DND-41 (cell line): ENCODE results near the gene ZFP2.

ENCODE experiments used
- ATAC-seq: fragments of 200-7000 bp; cut with Tn5 transposase; 3 replicates; pipeline ENCODE4 v1.9.1; 2021; ENCODE audit warnings: low read depth; ENCODE audit not compliant: insufficient read depth
- DNase-seq: peaks from one replicate; pipeline ENCODE4 v3.0.0-alpha.2; 2020
- H2AFZ ChIP-seq: 2 replicates; pipeline ENCODE4 v1.6.0; 2012; ENCODE audit warnings: low read depth, low read length
- H3K27ac ChIP-seq: 2 replicates; pipeline ENCODE4 v1.5.1; 2012; ENCODE audit warnings: low read length, inconsistent platforms
- H3K27me3 ChIP-seq: fragments of 200-600 bp; sonication (generic); 2 replicates; pipeline ENCODE4 v1.6.0; 2012; ENCODE audit warnings: low read length, mild to moderate bottlenecking, inconsistent platforms; ENCODE audit not compliant: insufficient read depth, poor library complexity
- H3K36me3 ChIP-seq: 2 replicates; pipeline ENCODE4 v1.5.1; 2012; ENCODE audit warnings: low read length, inconsistent platforms; ENCODE audit not compliant: insufficient read depth
- H3K4me1 ChIP-seq: 2 replicates; pipeline ENCODE4 v1.5.1; 2012; ENCODE audit warnings: mild to moderate bottlenecking, low read length; ENCODE audit not compliant: insufficient read depth
- H3K4me2 ChIP-seq: 2 replicates; pipeline ENCODE4 v1.6.0; 2012; ENCODE audit warnings: mild to moderate bottlenecking, moderate library complexity, low read length, inconsistent platforms; ENCODE audit not compliant: insufficient read depth
- H3K4me3 ChIP-seq, 2 experiments: fragments of 200-600 bp in 1 of 2; shearing (Covaris generic) in 1 of 2; 2 replicates each; pipeline ENCODE4 v1.5.1; 2012 to 2016; ENCODE audit warnings: inconsistent platforms in 2 of 2, low read length in 2 of 2, mild to moderate bottlenecking in 2 of 2, low read depth in 1 of 2, moderate library complexity in 1 of 2
- H3K79me2 ChIP-seq: 2 replicates; pipeline ENCODE4 v1.6.0; 2012; ENCODE audit warnings: low read length, inconsistent platforms; ENCODE audit not compliant: insufficient read depth
- H3K9ac ChIP-seq: 2 replicates; pipeline ENCODE4 v1.6.0; 2012; ENCODE audit warnings: low read depth, mild to moderate bottlenecking, inconsistent platforms, low read length, moderate library complexity
- H3K9me3 ChIP-seq: 2 replicates; pipeline ENCODE4 v1.5.1; 2012; ENCODE audit warnings: low read length, moderate library complexity, mild to moderate bottlenecking, inconsistent platforms; ENCODE audit not compliant: insufficient read depth, severe bottlenecking
- H4K20me1 ChIP-seq: 2 replicates; pipeline ENCODE4 v1.6.0; 2012; ENCODE audit warnings: low read length; ENCODE audit not compliant: insufficient read depth
- CTCF ChIP-seq: IDR thresholded peaks from 2 replicates; pipeline ENCODE4 v1.5.1; 2012; ENCODE audit warnings: borderline replicate concordance, low read length, moderate library complexity, mild to moderate bottlenecking; ENCODE audit not compliant: poor library complexity, severe bottlenecking; ENCODE audit errors: extremely low read depth
- EZH2 ChIP-seq: IDR thresholded peaks from 3 replicates; pipeline ENCODE4 v1.6.1; 2012; ENCODE audit warnings: borderline replicate concordance, low read depth, mild to moderate bottlenecking, moderate library complexity, low read length, inconsistent platforms; ENCODE audit not compliant: severe bottlenecking

The ZFP2 gene

GRCh38 chr5:178981381-178981780, 85.7 kb downstream of the ZFP2 start:
- Histone ChIP-seq H3K79me2 (no peaks in the 10 kb centered on the region), H3K9ac (no peak overlapping the region), H3K27ac (no peak overlapping the region), H4K20me1 (no peaks in the 10 kb centered on the region), H3K4me1 (no peaks in the 10 kb centered on the region), H3K4me2 (no peak overlapping the region), H3K27me3 (no peaks in the 10 kb centered on the region), H2AFZ (no peak overlapping the region), H3K36me3 (no peaks in the 10 kb centered on the region), H3K9me3 (peaks cover 2% of the 10 kb centered on the region), H3K4me3 (no peak overlapping the region)
- TF ChIP-seq EZH2, result no peak
- no peak for TF ChIP-seq CTCF
- no peak for DNase-seq
- no peak for ATAC-seq
